ENCODE data around the gene RPL13.

RPL13 gene

GRCh38 chr16:89598199-89598598, 37.7 kb downstream of the RPL13 start:
- no peak for FAIRE-seq
- no peak for DNase-seq (ENCODE audit: insufficient read length, low spot score)
- TF ChIP-seq CTCF (IDR thresholded peaks at IDR 0.05; ENCODE audit: insufficient read depth, missing control alignments) = no peak

- no peak for FAIRE-seq
- DNase-seq (ENCODE audit: insufficient read length, low spot score) = no peak
- TF ChIP-seq CTCF (IDR thresholded peaks at IDR 0.05; ENCODE audit: insufficient read depth, missing control alignments) = peak; percentile 31
Measured at GRCh38 chr16:89599451-89599858, 39.0 kb downstream of the RPL13 start.

- DNase-seq (ENCODE audit: insufficient read length, low spot score) (no peak), FAIRE-seq (no peak)
- TF ChIP-seq CTCF (IDR thresholded peaks at IDR 0.05; ENCODE audit: insufficient read depth, missing control alignments) = no peak
Measured at GRCh38 chr16:89599902-89600301, 39.4 kb downstream of the RPL13 start.

GRCh38 chr16:89600427-89600826, 39.9 kb downstream of the RPL13 start:
- no peak for TF ChIP-seq CTCF (IDR thresholded peaks at IDR 0.05; ENCODE audit: insufficient read depth, missing control alignments)
- FAIRE-seq (no peak), DNase-seq (ENCODE audit: insufficient read length, low spot score) (no peak)

- FAIRE-seq = no peak
Measured at GRCh38 chr16:89600956-89601355, 40.5 kb downstream of the RPL13 start.

GRCh38 chr16:89601906-89602272, 41.4 kb downstream of the RPL13 start:
- no peak for TF ChIP-seq CTCF (IDR thresholded peaks at IDR 0.05; ENCODE audit: insufficient read depth, missing control alignments)
- FAIRE-seq (no peak), DNase-seq (ENCODE audit: insufficient read length, low spot score) (no peak)

More at GRCh38 chr16:89600956-89601355, 40.5 kb downstream of the RPL13 start:
- DNase-seq (ENCODE audit: insufficient read length, low spot score) = no peak
- no peak for TF ChIP-seq CTCF (IDR thresholded peaks at IDR 0.05; ENCODE audit: insufficient read depth, missing control alignments)

GRCh38 chr16:89602273-89602951, 41.9 kb downstream of the RPL13 start:
- FAIRE-seq (no peak), DNase-seq (ENCODE audit: insufficient read length, low spot score) (no peak)
- TF ChIP-seq CTCF (IDR thresholded peaks at IDR 0.05; ENCODE audit: insufficient read depth, missing control alignments) = no peak
